Measurements from ENCODE around the gene OR52E8.

DNA sequence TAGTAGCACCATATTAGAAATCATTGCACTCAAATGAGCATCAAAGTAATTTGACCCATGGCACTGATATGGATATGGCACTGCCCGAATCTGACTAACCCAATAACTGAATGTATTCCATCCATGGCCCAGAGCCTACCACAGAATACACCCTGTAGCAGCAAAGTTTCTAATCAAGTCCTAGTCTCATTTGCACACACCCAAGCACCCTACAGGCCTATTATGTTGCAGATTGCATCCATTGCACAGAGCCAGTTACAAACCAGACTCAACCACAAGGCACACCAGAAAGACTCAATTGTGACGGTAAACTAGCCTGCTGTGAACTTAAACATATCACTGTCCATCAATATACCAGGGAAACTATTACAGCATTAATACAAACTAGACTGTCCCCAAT lies 42.0 kb upstream of the OR52E8 start:
- TF ChIP-seq POLR2A (IDR thresholded peaks at IDR 0.05) = no peak
- TF ChIP-seq, protein P1, sequence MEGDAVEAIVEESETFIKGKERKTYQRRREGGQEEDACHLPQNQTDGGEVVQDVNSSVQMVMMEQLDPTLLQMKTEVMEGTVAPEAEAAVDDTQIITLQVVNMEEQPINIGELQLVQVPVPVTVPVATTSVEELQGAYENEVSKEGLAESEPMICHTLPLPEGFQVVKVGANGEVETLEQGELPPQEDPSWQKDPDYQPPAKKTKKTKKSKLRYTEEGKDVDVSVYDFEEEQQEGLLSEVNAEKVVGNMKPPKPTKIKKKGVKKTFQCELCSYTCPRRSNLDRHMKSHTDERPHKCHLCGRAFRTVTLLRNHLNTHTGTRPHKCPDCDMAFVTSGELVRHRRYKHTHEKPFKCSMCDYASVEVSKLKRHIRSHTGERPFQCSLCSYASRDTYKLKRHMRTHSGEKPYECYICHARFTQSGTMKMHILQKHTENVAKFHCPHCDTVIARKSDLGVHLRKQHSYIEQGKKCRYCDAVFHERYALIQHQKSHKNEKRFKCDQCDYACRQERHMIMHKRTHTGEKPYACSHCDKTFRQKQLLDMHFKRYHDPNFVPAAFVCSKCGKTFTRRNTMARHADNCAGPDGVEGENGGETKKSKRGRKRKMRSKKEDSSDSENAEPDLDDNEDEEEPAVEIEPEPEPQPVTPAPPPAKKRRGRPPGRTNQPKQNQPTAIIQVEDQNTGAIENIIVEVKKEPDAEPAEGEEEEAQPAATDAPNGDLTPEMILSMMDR (IDR thresholded peaks at IDR 0.05) = no peak
